PC-3 (cell line): Measurements from ENCODE around the gene SON. TPM values are rescaled to one million over a fixed set of nuclear protein-coding genes. Genes with fewer than 3 reads are reported as not detected.

Source experiments
- ATAC-seq: fragments of 200-7000 bp; cut with Tn5 transposase; 2 replicates; pipeline ENCODE4 v1.9.1; 2020; ENCODE audit warnings: mild to moderate bottlenecking, moderate library complexity
- BruUV-seq: library from RNA; stranded (reverse); fragments of 400-500 nt; replicated peaks from 2 replicates; lab custom pipeline; 2021; lab: Mats Ljungman, UMichigan
- CTCF ChIA-PET: fragments of 300-600 bp; sonication (Branson Sonifier 250); formaldehyde crosslinking; loops from one replicate; lab custom pipeline; 2022; ENCODE audit warnings: antibody characterized with exemption; lab: Charles Lee
- POLR2A ChIA-PET: fragments of 300-600 bp; sonication (Branson Sonifier 250); formaldehyde crosslinking; loops from one replicate; lab custom pipeline; 2022; ENCODE audit warnings: antibody characterized with exemption; ENCODE audit not compliant: unreplicated experiment; lab: Charles Lee
- DNase-seq: peaks from one replicate; pipeline ENCODE4 v3.0.0-alpha.2; 2015
- H2AFZ ChIP-seq: fragments of 300-600 bp; sonication (generic); 2 replicates; pipeline ENCODE4 v1.6.0; 2016; ENCODE audit warnings: antibody characterized with exemption, low read length
- H3F3A ChIP-seq: fragments of 300-600 bp; sonication (generic); one replicate; pipeline ENCODE4 v1.6.0; 2017; ENCODE audit warnings: antibody characterized with exemption, low read length, control low read depth, mild to moderate bottlenecking; ENCODE audit not compliant: unreplicated experiment
- H3K27ac ChIP-seq: fragments of 300-600 bp; sonication (generic); 2 replicates; pipeline ENCODE4 v1.5.1; 2016; ENCODE audit warnings: mild to moderate bottlenecking, low read length
- H3K27me3 ChIP-seq: fragments of 300-600 bp; sonication (generic); 2 replicates; pipeline ENCODE4 v1.6.1; 2016; ENCODE audit warnings: low read length, mixed read lengths
- H3K36me3 ChIP-seq: fragments of 300-600 bp; sonication (generic); 2 replicates; pipeline ENCODE4 v1.6.1; 2016; ENCODE audit warnings: low read depth, mixed run types, low read length, mixed read lengths
- H3K4me1 ChIP-seq: fragments of 300-600 bp; sonication (generic); 2 replicates; pipeline ENCODE4 v1.5.1; 2016; ENCODE audit warnings: low read length; ENCODE audit not compliant: insufficient read depth
- H3K4me2 ChIP-seq: fragments of 300-600 bp; sonication (generic); 2 replicates; pipeline ENCODE4 v1.6.0; 2016; ENCODE audit warnings: low read length
- H3K4me3 ChIP-seq: fragments of 300-600 bp; sonication (generic); 2 replicates; pipeline ENCODE4 v1.5.1; 2016; ENCODE audit warnings: mild to moderate bottlenecking, low read length, mixed read lengths
- H3K79me2 ChIP-seq: fragments of 300-600 bp; sonication (generic); 2 replicates; pipeline ENCODE4 v1.6.1; 2017; ENCODE audit warnings: low read length, mixed read lengths
- H3K9ac ChIP-seq: fragments of 300-600 bp; sonication (generic); 2 replicates; pipeline ENCODE4 v1.6.0; 2016; ENCODE audit warnings: mild to moderate bottlenecking, low read length
- H3K9me2 ChIP-seq: fragments of 300-600 bp; sonication (generic); replicated peaks from 2 replicates; pipeline ENCODE4 v1.6.1; 2016; ENCODE audit warnings: mixed run types, low read length, mixed read lengths
- H3K9me3 ChIP-seq: fragments of 300-600 bp; sonication (generic); 2 replicates; pipeline ENCODE4 v1.6.1; 2016; ENCODE audit warnings: low read length, mixed read lengths
- H4K20me1 ChIP-seq: fragments of 300-600 bp; sonication (generic); 2 replicates; pipeline ENCODE4 v1.6.1; 2016; ENCODE audit warnings: low read length, mixed read lengths
- CTCF ChIP-seq: fragments of 300-600 bp; sonication (generic); conservative IDR thresholded peaks from 2 replicates; pipeline ENCODE4 v1.5.1; 2017; ENCODE audit warnings: antibody characterized with exemption, low read depth, mild to moderate bottlenecking, low read length
- EZH2 ChIP-seq: fragments of 300-600 bp; sonication (generic); IDR thresholded peaks from one replicate; pipeline ENCODE4 v1.6.1; 2017; ENCODE audit warnings: antibody characterized with exemption, mild to moderate bottlenecking, low read length; ENCODE audit not compliant: unreplicated experiment
- EZH2phosphoT487 ChIP-seq: fragments of 300-600 bp; sonication (generic); IDR thresholded peaks from 2 replicates; pipeline ENCODE4 v1.6.1; 2018; ENCODE audit warnings: mild to moderate bottlenecking, antibody characterized with exemption, low read length, borderline replicate concordance
- intact Hi-C: fragments of 100-400 bp; cut with micrococcal nuclease; formaldehyde crosslinking; loops from 2 replicates; pipeline ENCODE4 v1.9.0; 2023
- total RNA-seq: library from RNA; depleted of rRNA; stranded (reverse); fragments of >200 nt; gene quantifications from 2 replicates; pipeline ENCODE4 v1.2.3, GENCODE V29; 2014

SON gene
- total RNA-seq, 1 experiment from 2014 or later = 373 TPM

DNA sequence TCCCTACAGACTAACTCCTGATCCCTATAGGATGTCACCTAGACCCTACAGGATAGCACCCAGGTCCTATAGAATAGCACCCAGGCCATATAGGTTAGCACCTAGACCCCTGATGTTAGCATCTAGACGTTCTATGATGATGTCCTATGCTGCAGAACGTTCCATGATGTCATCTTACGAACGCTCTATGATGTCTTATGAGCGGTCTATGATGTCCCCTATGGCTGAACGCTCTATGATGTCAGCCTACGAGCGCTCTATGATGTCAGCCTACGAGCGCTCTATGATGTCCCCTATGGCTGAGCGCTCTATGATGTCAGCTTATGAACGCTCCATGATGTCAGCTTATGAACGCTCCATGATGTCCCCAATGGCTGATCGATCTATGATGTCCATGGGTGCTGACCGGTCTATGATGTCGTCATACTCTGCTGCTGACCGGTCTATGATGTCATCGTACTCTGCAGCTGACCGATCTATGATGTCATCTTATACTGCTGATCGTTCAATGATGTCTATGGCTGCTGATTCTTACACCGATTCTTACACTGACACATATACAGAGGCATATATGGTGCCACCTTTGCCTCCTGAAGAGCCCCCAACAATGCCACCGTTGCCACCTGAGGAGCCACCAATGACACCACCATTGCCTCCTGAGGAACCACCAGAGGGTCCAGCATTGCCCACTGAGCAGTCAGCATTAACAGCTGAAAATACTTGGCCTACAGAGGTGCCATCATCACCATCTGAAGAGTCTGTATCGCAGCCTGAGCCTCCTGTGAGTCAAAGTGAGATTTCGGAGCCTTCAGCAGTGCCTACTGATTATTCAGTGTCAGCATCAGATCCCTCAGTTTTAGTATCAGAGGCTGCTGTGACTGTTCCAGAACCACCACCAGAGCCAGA lies 9.5 kb downstream of the SON start:
- CTCF ChIA-PET = no interaction called here
- Histone ChIP-seq H3K9me2 (no peaks in the 10 kb centered on the region), H3K4me3 (no peak overlapping the region), H3K79me2 (peaks cover 99% of the 10 kb centered on the region), H3K9ac (no peak overlapping the region), H3K4me2 (no peak overlapping the region), H4K20me1 (peaks cover 91% of the 10 kb centered on the region), H3K27me3 (no peaks in the 10 kb centered on the region), H2AFZ (no peak overlapping the region), H3F3A (no peaks in the 10 kb centered on the region), H3K36me3 (peaks cover 87% of the 10 kb centered on the region), H3K27ac (no peak overlapping the region), H3K4me1 (no peaks in the 10 kb centered on the region), H3K9me3 (no peaks in the 10 kb centered on the region)
- ATAC-seq (no peak), DNase-seq (no peak)
- intact Hi-C loops = no loop called here
- TF ChIP-seq CTCF (no peak), EZH2phosphoT487 (no peak), EZH2 (no peak)
- BruUV-seq = no TSS peak
- POLR2A ChIA-PET = no interaction called here

- CTCF ChIA-PET = no interaction called here
- POLR2A ChIA-PET = no interaction called here
Observed at GRCh38 chr21:33552999-33553598, 10.3 kb downstream of the SON start.

DNA sequence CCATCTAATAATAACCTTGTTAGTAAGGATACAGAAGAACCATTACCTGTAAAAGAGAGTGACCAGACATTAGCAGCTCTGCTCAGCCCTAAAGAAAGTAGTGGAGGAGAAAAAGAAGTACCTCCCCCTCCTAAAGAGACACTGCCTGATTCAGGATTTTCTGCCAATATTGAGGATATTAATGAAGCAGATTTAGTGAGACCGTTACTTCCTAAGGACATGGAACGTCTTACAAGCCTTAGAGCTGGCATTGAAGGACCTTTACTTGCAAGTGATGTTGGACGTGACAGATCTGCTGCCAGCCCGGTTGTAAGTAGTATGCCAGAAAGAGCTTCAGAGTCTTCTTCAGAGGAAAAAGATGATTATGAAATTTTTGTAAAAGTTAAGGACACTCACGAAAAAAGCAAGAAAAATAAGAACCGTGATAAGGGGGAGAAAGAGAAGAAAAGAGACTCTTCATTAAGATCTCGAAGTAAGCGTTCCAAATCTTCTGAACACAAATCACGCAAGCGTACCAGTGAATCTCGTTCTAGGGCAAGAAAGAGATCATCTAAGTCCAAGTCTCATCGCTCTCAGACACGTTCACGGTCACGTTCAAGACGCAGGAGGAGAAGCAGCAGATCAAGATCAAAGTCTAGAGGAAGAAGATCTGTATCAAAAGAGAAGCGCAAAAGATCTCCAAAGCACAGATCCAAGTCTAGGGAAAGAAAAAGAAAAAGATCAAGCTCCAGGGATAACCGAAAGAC lies 11.6 kb downstream of the SON start:
- DNase-seq (no peak), ATAC-seq (no peak)
- Histone ChIP-seq H3K9ac (no peak overlapping the region), H3K4me2 (no peak overlapping the region), H3K36me3 (peaks cover 91% of the 10 kb centered on the region), H3K9me2 (no peaks in the 10 kb centered on the region), H4K20me1 (peaks cover 93% of the 10 kb centered on the region), H3K9me3 (no peaks in the 10 kb centered on the region), H3K27ac (no peak overlapping the region), H3K79me2 (peaks cover 99% of the 10 kb centered on the region), H3F3A (no peaks in the 10 kb centered on the region), H3K4me1 (no peaks in the 10 kb centered on the region), H2AFZ (no peak overlapping the region), H3K4me3 (no peak overlapping the region), H3K27me3 (no peaks in the 10 kb centered on the region)
- ChIA-PET CTCF (no interaction called here), POLR2A (no interaction called here)
- TSS peak; percentile 9 for BruUV-seq
- no peak for TF ChIP-seq CTCF
- no peak for TF ChIP-seq EZH2phosphoT487
- no peak for TF ChIP-seq EZH2
- intact Hi-C loops = no loop called here

More at GRCh38 chr21:33552999-33553598, 10.3 kb downstream of the SON start:
- DNase-seq (no peak), ATAC-seq (no peak; the same call in 1 of the 2 replicates)
- intact Hi-C loops = no loop called here
- no peak for TF ChIP-seq EZH2phosphoT487
- no TSS peak for BruUV-seq
- Histone ChIP-seq H3K4me1 (no peaks in the 10 kb centered on the region), H3K27me3 (no peaks in the 10 kb centered on the region), H3K9ac (no peak overlapping the region), H3F3A (no peaks in the 10 kb centered on the region), H2AFZ (no peak overlapping the region), H3K27ac (no peak overlapping the region), H3K9me2 (no peaks in the 10 kb centered on the region), H3K36me3 (peaks cover 90% of the 10 kb centered on the region), H3K79me2 (peaks cover 99% of the 10 kb centered on the region), H3K4me3 (no peak overlapping the region), H3K9me3 (no peaks in the 10 kb centered on the region), H4K20me1 (peaks cover 95% of the 10 kb centered on the region), H3K4me2 (no peak overlapping the region)
